ENCODE measurements around the gene FAM163A. TPM values are rescaled to one million over a fixed set of nuclear protein-coding genes. Genes with fewer than 3 reads are reported as not detected.

Gene FAM163A
- total RNA-seq, 2 donors from 2014 or later, result 1.1 TPM; not detected in 1

DNA sequence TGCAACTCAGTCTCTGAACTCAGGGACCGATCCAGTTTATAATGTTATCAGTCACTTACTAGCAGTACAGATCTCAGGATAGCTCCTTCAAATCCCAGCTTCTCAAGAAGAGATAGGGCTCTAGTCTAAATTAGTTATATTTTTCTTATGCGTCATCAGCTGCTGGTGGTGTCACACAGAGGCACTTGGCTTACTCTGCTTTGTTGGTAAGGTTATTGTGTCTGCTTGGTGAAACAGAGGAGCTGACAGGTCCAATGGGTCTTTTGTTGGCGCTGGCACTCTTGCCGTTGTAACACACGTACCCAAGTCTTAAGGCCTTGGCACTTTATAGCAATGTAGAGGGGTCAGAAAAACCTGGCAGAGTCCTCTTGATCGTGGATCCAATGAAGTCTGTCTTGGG, 122.3 kb downstream of the FAM163A start:
- WGBS, result 87% methylated on average over 6 of the region's 6 CpGs
- Histone ChIP-seq H3K9me3 (no peaks in the 10 kb centered on the region), H3K4me3 (no peak overlapping the region), H3K27ac (no peak overlapping the region), H3K27me3 (replicated peaks; ENCODE audit: insufficient read depth) (no peaks in the 10 kb centered on the region), H3K36me3 (no peaks in the 10 kb centered on the region), H3K4me1 (replicated peaks) (no peaks in the 10 kb centered on the region)
- intact Hi-C loops (cut with DNase I), result loop anchor here (5.0 kb wide), 1 partner anchor 312 kb away; no protein-coding TSS in a partner anchor
- no peak for DNase-seq (ENCODE audit: low spot score)
- TF ChIP-seq POLR2AphosphoS5 (IDR thresholded peaks at IDR 0.05) (no peak), POLR2A (IDR thresholded peaks at IDR 0.05) (no peak)
- TF ChIP-seq, protein P1, sequence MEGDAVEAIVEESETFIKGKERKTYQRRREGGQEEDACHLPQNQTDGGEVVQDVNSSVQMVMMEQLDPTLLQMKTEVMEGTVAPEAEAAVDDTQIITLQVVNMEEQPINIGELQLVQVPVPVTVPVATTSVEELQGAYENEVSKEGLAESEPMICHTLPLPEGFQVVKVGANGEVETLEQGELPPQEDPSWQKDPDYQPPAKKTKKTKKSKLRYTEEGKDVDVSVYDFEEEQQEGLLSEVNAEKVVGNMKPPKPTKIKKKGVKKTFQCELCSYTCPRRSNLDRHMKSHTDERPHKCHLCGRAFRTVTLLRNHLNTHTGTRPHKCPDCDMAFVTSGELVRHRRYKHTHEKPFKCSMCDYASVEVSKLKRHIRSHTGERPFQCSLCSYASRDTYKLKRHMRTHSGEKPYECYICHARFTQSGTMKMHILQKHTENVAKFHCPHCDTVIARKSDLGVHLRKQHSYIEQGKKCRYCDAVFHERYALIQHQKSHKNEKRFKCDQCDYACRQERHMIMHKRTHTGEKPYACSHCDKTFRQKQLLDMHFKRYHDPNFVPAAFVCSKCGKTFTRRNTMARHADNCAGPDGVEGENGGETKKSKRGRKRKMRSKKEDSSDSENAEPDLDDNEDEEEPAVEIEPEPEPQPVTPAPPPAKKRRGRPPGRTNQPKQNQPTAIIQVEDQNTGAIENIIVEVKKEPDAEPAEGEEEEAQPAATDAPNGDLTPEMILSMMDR (IDR thresholded peaks at IDR 0.05), result no peak

Other genes starting within 250 kb of the FAM163A start
- not detected for gene NPHS2, start 167.3 kb upstream of the FAM163A start, total RNA-seq
- gene TDRD5, start 151.5 kb upstream of the FAM163A start, total RNA-seq, result 1 to 10 TPM; 3.8 to 7.6 TPM
- gene TOR1AIP2, start 134.5 kb downstream of the FAM163A start, total RNA-seq, result 10 to 100 TPM; 36.4 to 79.1 TPM
- gene TOR1AIP1, start 139.0 kb downstream of the FAM163A start, total RNA-seq, result 10 to 100 TPM; 81.7 to 86.4 TPM
- 10 to 100 TPM; 43.3 to 67.4 TPM for gene CEP350, start 211.5 kb downstream of the FAM163A start, total RNA-seq

All from prostate gland (tissue), 2 donors.